Measurements from ENCODE around the gene ZNG1F.
A peak's percentile ranks its signal among the peaks of the same experiment; 100 is the strongest.
"Not testable (repeated sequence)": the region's sequence is repeated elsewhere in the genome, so short reads cannot be mapped to it uniquely, and the experiment has no call there.

ZNG1F gene

DNA sequence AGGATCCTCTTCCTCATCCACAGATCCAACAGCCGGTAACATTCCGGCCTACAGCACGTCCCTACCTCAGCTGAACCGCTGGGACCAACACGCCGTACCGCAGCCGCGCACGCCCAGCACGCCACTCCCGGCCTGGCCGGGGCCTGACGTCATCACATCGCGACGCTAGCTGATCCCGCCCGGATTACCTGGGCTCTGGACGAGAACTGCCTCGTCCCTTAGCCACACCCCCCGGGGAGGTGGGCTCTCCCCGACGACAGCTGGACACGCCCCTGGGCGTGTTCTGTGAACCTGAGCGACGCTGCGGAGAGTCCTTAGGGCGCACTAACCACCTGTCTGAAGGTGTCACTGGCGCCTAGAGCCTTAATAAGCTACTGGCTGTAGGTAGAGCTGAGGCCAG is at the start of gene ZNG1F:
TSS of gene ZNG1F (minus strand) at position 101 of the 400 bp plus-strand sequence. CDS start at position 42, 59 bp downstream.
- not testable (repeated sequence) for DNase-seq

DNA sequence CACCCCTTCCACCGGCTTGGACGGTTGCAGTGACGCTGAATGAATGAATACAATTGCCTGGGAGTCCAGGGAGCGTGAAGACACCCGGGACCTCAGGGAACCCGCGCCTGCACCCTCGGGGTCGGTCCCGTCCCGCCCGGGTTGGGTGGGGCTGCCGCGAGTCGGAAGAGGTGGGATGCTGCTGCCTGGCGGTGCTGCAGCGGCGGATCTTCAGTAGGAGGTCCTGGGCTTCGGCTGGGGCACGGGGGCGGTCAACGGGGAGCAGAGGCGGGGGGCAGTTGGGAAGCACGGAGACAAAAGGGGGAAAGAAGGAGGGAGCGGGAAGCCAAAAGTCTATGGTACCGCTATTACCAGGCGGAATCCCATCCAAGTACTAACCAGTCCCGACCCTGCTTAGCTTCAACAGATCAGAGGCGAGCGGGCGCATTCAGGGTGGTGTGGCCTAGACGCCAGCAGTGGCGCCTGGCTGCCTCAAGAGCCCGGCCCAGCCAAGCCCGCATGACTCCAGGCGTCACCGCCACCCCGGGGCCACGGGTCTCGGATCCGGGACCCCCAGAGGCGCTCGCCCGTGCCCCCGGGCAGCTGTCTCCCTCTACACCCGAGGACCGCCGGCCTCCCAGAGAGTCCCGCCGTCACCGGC is 48.1 kb upstream of the ZNG1F start:
- not testable (repeated sequence) for DNase-seq

DNA sequence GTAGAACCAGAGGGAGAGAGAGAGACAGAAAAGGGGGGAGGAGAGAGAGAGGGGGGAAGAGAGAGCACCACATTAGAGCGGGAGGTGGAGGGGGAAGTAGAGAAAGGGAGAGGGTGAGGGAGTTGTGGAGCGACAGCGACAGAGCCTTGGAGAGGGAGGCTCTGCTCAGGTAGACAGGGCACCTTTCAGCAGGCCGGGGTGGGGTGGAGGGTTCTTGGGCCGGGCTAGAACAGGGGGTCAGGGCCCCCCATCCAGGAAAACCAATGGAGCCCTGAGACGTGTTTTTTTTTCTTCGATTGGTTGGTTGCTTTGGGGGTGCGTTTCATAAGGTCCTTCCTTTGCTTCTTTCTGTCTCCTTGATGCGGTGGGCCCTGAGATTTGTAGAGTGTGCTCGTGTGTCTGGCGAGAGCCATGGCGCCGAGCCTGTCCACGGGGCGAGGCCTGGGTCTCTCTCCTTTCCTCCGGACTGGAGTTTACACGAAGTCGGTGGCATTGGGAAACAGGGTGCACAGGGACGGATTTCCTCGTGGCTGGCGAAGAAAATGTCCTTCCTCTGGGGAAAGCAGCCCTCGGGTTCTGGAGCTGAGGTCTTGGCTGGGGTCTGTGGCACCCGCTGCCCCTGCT is 47.5 kb upstream of the ZNG1F start:
- not testable (repeated sequence) for DNase-seq

DNA sequence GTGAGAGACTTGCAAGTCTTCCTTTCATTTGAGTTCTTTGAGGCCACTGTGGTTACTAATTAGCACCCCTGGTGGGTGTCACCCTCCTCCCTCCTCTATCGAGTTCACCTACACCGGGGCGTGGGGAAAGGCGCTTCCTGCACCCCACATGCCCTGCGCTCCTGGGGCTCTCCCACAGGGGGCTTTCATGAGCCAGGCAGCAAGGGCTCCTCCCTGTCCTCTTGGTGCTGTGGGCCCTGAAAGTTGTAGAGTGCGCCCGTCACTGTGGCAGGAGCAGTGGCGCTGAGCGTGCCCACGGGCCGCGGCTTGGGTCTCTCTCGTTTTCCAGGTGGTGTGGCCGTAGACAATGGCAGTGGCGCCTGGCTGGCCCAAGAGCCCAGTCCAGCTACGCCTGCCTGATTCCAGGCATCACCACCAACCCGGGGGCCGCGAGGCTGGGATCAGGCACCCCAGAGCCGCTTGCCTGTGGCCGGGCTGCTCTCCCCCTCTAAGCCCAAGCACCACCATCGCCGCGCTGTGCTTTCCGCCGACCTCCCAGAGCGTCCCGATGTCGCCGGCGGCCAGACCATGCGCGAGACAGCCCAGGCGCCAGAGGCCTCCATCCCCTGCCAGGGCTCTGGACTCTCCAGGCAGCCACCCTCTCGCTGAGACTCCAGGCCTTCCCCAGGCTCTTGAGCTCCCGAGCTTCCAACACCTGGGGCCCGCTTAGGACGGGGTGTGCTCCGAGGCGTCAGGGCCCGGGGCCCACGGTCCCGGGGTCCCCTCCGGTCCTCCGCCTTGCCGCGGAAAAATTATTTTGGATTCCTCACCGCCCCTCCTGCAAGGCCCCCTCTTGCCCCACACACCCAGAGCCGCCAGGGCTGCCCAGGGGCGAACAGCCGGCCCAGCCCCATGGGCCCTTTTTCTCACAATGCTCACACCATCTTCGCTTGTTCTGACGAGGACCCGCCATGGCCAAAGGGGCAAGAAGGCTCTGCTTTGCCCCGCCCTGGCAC is 46.0 kb upstream of the ZNG1F start:
- DNase-seq: peak; percentile 21

DNA sequence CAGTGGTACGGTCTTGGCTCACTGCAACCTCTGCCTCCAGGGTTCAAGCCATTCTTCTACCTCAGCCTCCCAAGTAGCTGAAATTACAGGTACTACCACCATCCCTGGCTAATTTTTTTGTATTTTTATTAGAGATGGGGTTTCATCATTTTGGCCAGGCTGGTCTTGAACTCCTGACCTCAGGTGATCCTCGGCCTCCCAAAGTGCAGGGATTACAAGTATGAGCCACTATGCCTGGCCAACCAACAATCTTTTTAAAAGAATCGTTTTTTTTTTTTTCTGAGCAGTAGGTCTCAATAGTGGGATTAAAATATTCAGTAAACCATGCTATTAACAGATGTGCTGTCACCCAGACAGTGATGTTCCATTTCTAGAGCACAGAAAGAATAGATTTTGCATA is 45.1 kb upstream of the ZNG1F start:
- DNase-seq: not testable (repeated sequence)

DNA sequence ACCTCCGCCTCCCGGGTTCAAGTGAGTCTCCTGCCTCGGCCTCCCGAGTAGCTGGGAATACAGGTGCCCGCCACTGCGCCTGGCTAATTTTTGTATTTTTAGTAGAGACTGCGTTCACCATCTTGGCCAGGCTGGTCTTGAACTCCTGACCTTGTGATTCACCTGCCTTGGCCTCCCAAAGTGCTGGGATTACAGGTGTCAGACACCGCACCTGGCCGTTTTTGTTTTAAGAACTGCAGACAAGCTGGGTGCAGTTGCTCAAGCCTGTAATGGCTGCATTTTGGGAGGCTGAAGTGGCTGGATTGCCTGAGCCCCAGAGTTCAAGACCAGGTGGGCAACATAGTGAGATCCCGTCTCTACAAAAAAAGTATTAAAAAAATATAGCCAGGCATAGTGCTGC is 43.2 kb upstream of the ZNG1F start:
- not testable (repeated sequence) for DNase-seq

DNA sequence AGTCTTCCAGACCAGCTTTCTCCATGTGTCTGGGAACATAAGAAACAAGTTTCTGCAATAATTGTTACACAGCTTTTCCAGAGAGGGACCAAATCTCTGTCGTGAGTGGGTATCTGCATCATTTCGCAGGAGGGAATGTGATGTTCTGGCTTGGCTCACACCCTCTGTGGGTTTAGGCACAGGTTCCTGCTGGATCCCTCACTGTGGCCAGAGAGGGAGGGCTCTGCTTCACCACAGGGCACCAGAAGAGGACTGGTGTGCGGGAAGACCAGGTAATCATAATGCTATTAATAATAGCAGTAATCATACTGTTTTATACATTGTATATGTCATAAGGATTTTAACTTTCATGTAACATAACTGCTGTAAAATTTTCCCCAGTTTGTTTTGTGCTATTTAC is 41.3 kb upstream of the ZNG1F start:
- not testable (repeated sequence) for DNase-seq

DNA sequence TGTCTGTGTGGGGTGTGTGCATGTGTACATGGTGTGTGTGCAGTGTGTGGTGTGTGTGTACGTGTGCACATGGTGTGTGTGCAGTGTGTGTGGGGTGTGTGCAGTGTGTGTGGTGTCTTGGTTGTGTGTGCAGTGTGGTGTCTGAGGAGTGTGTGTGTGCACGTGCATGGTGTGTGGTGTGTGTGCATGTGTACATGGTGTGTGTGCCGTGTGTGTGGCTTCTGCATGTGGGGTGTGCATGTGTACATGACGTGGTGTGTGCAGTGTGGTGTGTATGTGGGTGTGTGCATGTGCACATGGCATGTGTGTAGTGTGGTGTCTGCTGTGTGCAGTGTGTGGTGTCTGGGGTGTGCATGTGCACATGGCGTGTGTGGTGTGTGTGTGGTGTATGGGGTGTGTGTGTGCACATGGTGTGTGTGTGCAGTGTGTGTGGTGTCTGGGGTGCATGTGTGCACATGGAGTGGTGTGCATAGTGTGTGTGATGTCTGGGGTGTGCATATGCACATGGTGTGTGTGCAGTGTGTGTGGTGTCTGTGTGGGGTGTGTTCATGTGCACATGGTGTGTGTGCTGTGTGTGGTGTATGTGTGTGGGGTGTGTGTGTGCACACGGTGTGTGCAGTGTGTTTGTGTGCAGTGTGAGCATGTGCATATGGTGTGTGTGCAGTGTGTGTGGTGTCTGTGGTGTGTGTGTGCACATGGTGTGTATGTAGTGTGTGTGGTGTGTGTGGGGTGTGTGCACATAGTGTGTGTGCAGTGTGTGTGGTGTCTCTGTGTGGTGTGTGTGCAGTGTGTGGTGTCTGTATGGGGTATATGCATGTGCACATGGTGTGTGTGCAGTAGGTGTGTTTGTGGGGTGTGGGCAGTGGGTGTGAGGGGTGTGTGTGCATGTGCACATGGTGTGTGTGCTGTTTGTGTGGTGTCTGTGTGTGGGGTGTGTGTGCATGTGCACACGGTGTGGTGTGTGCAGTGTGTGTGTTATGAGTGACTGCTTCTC is 40.6 kb upstream of the ZNG1F start:
- DNase-seq: peak; percentile 33

DNA sequence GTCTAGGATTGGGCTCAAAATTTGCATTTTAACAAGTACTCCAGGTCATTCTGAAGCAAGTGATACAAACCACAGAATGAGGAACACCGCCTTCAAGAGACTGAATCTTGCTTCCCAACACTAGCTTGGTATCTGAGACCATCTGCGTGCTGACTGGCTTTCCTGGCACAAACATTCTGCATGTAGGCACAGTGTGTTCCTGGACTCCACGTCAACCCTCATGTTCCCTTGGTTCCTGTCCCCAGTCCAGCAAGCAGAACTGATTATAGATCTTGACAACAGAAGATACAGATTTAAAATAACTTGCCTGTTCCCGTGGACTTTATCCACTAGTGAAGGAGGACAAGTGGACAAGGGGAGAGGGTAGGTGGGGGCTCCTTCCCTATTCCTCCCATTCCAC is 30.7 kb upstream of the ZNG1F start:
- DNase-seq: not testable (repeated sequence)

DNA sequence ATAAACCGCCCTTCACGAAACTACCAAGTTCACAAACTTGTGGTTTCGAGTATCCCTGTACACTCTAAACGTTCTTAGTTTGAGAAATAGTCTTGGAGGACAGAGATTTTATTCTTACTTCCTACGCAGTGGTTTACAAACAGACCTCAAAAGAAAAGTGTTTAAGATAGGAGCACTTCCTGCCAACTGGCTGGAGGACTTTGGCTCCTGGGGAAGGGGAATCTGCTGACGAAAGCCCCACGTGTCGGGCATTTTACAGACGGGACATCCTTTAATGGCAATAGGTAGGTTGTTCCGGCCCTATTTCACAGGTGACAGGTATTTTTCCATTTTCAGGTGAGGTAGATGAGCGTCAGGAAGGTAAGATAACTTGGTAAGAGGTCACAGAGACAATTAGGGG is 678 bp downstream of the ZNG1F start:
- DNase-seq: not testable (repeated sequence)

DNA sequence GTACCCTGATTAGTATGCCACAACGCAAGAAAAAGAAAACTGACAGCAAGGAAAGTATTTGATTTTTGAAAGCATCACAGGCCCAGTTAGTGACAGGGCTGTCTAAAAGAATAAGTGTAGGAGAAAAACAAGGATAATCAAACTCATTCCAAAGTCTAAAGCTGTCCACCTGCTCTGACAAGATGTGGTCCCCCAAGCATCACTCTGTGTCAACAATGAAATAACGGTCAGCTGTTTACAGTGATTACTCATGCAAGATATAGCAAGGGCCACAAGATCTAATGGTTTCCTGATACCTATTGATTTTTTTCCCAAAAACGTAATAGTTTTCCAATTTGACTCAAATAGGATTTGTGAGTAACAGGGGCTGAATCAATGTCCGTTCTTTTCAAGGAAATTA is 14.1 kb downstream of the ZNG1F start:
- DNase-seq: not testable (repeated sequence)

DNA sequence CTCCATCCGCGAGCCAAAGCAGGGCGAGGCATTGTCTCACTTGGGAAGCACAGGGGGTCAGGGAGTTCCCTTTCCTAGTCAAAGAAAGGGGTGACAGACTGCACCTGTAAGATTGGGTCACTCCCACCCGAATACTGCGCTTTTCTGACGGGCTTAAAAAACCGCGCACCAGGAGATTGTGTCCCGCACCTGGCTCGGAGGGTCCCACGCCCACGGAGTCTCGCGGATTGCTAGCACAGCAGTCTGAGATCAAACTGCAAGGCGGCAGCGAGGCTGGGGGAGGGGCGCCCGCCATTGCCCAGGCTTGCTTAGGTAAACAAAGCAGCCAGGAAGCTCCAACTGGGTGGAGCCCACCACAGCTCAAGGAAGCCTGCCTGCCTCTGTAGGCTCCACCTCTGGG is 39.0 kb downstream of the ZNG1F start:
- DNase-seq: not testable (repeated sequence)

DNA sequence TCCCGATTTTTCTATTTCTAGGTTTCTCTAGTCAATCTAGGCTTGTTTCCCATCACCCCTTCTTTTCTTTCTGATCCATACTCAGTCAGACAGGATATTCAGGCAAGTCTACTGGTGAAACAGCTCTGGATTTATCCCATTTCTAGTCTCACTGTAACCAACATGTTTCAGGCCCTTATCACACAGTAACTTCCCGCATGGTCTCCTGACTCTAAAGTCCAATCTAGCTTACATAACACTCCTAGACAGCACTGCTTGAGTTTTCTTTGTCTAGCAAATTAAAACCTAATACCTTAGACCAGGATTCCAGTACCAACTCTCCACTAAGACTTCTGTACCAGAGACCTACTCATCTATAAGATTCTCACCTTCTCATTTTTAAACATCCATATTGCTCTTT is 47.2 kb downstream of the ZNG1F start:
- DNase-seq: not testable (repeated sequence)

DNA sequence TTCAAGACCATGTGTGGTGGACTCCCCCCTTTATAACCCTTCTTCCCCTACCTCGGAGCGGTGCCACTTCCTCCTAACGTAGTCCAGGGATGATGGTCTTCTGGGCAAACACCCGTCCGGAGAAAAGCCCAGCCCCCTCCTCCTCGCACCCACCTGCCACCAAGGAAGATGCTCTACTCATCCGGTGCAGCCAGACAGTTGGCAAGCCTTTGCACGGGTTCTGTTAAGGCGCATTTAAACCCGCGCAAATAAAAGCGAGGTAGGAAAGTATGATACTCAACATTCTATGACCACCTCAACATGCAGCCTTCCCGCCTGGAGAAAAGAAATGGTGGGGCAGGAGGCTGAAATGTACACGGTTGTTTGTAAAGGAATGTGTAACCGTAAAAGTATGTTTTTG is 60.5 kb downstream of the ZNG1F start, which contains the start of gene FOXD4L6:
TSS of gene FOXD4L6 (minus strand) at position 101 of the 400 bp plus-strand sequence. CDS start 298 bp downstream, outside the sequence.
- DNase-seq: not testable (repeated sequence)

DNA sequence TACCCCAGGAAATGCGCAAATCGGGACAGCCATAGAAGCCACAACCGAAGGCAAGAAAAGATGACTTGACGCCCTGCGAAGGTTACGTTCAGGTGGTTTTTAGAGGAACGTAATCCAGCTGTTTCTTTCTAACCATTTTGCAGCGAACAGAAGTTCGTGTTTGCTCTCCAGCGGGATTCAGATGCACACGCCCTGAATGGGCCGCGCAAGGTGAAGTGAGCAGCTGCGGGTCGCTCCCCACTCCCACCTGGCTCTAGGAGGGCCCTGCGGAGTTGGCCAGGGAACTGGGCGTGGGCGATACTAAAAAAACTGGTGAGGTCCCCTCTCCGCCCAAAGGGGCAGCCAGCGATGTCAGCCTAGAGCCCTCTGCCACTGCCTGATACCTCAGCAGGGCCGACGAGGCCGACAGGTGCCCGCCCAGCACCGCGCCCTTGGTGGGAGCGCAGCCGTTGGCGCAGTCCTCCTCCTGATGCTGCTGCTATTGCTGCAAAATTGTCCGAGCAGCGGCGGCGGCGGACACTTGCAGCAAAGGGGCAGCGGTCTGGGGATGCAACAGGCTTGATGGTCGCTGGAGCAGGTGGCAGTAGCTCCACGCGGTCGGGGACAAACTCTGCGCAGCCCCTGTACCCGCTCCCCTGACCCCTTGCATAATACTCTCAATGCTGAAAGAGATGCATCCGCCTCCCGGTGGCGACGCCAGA is 62.2 kb downstream of the ZNG1F start:
- not testable (repeated sequence) for DNase-seq

DNA sequence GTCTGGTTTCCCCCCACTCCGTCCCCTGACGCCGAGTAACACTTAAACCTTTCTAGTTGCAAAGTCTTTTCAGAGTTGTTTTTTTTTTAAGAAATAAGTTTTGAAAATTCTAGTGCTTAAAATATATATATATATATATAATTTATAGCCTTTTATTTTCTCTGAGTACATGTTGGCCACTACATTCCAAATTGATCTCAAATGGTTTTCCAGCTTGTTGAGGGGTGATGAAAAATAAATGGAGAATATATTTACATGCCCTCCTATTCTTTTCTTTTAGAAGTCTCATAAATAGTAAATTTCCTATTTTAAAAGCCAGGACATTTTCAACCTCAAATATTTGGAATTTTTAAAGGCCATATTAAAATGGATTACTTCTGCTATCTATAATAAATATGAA is 63.2 kb downstream of the ZNG1F start:
- DNase-seq: not testable (repeated sequence)

DNA sequence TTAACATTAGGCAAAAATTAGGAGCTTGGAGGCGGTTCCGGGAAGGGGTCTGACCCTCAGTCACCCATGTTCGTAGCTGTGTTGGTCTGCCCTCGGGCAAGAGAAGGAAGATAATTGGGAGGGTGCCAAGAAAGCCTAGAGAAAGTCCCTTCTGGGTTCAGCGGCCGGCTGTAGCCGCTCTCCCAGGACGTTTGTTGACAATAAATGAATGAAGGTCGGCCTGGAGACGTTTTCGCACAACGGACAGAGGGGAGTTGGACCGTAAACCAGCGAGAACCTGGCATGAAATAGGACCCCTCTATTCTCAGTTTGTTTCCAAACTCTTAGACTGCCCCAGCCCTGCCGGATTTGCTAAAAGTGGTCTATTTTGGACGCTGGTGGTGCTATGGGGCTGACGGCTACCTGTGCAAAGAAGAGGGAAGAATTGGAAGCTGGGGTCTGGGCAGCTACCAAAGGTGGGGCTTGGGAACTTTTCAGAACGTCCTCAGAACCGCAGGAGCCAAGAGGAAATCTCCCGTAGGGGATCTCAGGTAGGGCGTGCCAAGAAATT is 63.9 kb downstream of the ZNG1F start:
- not testable (repeated sequence) for DNase-seq

DNA sequence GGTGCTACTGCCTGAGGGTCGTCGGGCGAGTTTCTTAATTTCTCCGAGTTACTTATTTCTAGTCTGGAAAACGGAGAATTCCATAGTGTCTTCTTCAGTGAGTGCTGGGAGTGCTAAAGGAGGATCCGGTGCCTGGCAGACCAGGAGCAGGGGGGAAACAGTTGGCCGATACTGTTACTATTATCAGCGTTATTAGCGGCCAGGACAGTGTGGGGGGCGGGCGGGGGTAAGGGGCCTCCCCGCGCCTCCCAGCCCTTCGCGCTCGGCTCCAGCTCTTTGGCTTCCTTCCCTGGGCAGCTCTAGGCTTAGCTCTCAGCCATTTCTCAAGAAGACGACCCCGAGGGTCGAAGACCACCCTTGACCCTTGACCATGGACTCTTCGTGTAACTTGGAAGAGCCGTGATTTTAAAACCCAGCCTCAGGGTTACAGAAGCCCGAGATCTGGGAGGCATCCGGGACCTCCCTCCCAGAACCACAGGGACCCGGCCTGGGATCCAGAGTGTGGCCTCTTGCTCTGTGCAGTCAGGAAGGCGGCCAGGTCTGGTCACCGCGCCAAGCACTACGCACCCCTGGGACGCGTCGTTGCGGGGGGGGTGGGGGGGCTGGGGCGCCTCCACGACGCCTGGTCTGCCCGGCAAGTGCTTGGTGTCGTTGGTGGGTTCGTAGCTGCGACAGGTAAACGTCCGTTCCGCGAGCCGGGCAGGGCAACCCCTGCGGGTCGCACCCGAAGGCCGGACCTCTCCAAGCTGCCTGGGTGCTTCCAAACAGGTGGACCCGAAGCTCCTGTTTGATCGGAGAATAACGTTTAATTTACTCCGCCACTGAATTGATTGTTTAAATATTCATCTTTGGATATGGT is 64.6 kb downstream of the ZNG1F start:
- not testable (repeated sequence) for DNase-seq

DNA sequence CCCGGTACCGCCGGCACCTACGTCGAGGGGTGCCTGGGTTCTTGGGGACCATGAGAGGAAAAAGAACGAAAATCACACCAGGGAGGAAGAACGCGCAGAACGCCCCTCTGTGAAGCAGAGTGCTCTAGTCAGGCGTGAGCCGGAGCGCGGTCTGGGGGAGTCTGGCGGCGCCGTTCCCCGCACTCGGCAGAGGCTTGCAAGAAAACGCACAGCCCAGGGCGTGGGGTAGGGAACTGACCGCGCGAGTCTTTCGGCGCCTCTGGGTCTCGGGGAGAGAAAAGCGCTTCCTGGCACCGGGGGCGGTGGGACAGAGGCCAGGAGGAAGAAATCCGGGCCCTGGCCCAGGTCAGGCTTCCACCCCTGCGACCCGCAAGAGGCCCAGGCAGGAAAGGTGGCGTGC is 65.3 kb downstream of the ZNG1F start:
- DNase-seq: not testable (repeated sequence)

DNA sequence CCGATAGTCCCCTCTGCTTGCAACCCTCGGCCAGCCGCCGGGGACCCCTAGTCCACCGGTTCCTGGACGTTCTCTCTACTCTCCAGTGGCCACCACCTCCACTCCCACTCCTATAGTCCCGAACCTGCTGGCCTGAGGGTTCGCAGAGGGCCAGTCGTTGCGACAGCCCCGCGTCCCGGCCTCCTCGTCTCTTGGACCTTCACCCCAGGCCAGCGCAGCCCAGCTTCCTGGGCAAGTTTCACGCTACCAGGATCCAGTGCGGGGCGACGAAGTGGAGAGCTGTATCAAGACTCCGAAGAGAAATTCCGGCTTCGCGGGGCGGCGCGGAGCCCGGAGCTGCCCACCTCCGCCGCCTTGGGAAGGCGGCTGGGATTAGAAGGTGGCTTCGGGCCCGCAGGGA is 65.7 kb downstream of the ZNG1F start:
- not testable (repeated sequence) for DNase-seq

All from right hindlimb (tissue), 1 donor.